IPS DF 6.9 (cell line): Measurements from ENCODE around the gene OSM.

ENCODE experiments used
- DNase-seq: peaks from one replicate; pipeline ENCODE4 v3.0.0-alpha.2; 2013; ENCODE audit warnings: low read depth, low spot score
- H3K27ac ChIP-seq: one replicate; pipeline ENCODE4 v1.5.1; 2013; ENCODE audit warnings: low read length, control low read depth
- H3K27me3 ChIP-seq: 2 replicates; pipeline ENCODE4 v1.6.1; 2013; ENCODE audit warnings: mild to moderate bottlenecking, low read length; ENCODE audit not compliant: control insufficient read depth, insufficient read depth
- H3K36me3 ChIP-seq: 2 replicates; pipeline ENCODE4 v1.6.1; 2013; ENCODE audit warnings: low read length; ENCODE audit not compliant: control insufficient read depth, insufficient read depth
- H3K4me1 ChIP-seq: 2 replicates; pipeline ENCODE4 v1.6.1; 2013; ENCODE audit warnings: low read length; ENCODE audit not compliant: control insufficient read depth, insufficient read depth
- H3K4me3 ChIP-seq: 2 replicates; pipeline ENCODE4 v1.5.1; 2013; ENCODE audit warnings: mild to moderate bottlenecking, low read length
- H3K9me3 ChIP-seq: 2 replicates; pipeline ENCODE4 v1.6.1; 2013; ENCODE audit warnings: low read length, inconsistent platforms; ENCODE audit not compliant: control insufficient read depth, insufficient read depth
- WGBS: extraction: QIAGEN DNeasy Blood & Tissue Kit; methylation state at CpG from one replicate; pipeline ENCODE4 v1.1.7; 2013; ENCODE audit warnings: mixed read lengths, missing lambda C conversion rate; ENCODE audit not compliant: insufficient read length, insufficient coverage; 5-methylcytosine and 5-hydroxymethylcytosine counted together

OSM gene

GRCh38 chr22:30262917-30263741, 3.5 kb downstream of the OSM start:
- Histone ChIP-seq H3K4me1 (no peaks in the 10 kb centered on the region), H3K4me3 (no peak overlapping the region), H3K27me3 (no peaks in the 10 kb centered on the region), H3K27ac (no peak overlapping the region), H3K36me3 (no peaks in the 10 kb centered on the region), H3K9me3 (no peaks in the 10 kb centered on the region)
- DNase-seq: no peak
- WGBS: no CpG with 5 or more reads among the region's 27 CpGs

GRCh38 chr22:30262112-30262511, 4.5 kb downstream of the OSM start:
- no CpG with 5 or more reads among the region's 4 CpGs for WGBS
- H3K27ac ChIP-seq: no peak overlapping the region
- H3K4me1 ChIP-seq: peaks cover 5% of the 10 kb centered on the region

GRCh38 chr22:30261134-30261533, 5.5 kb downstream of the OSM start:
- no peaks in the 10 kb centered on the region for H3K9me3 ChIP-seq
- no peaks in the 10 kb centered on the region for H3K27me3 ChIP-seq
- H3K27ac ChIP-seq: no peak overlapping the region
- WGBS: no CpG with 5 or more reads among the region's 8 CpGs
- peaks cover 5% of the 10 kb centered on the region for H3K4me1 ChIP-seq
- no peak overlapping the region for H3K4me3 ChIP-seq
- DNase-seq: no peak
- H3K36me3 ChIP-seq: no peaks in the 10 kb centered on the region

More at GRCh38 chr22:30262112-30262511, 4.5 kb downstream of the OSM start:
- H3K27me3 ChIP-seq: no peaks in the 10 kb centered on the region
- H3K36me3 ChIP-seq: no peaks in the 10 kb centered on the region
- DNase-seq: no peak
- no peak overlapping the region for H3K4me3 ChIP-seq
- H3K9me3 ChIP-seq: no peaks in the 10 kb centered on the region

GRCh38 chr22:30260682-30261081, 6.0 kb downstream of the OSM start:
- DNase-seq: no peak
- no peaks in the 10 kb centered on the region for H3K36me3 ChIP-seq
- no peak overlapping the region for H3K27ac ChIP-seq
- no peaks in the 10 kb centered on the region for H3K27me3 ChIP-seq
- no peak overlapping the region for H3K4me3 ChIP-seq
- H3K4me1 ChIP-seq: peaks cover 6% of the 10 kb centered on the region
- H3K9me3 ChIP-seq: no peaks in the 10 kb centered on the region
- no CpG with 5 or more reads among the region's 8 CpGs for WGBS

- Histone ChIP-seq H3K27ac (no peak overlapping the region), H3K36me3 (no peaks in the 10 kb centered on the region), H3K4me3 (no peak overlapping the region), H3K9me3 (no peaks in the 10 kb centered on the region), H3K27me3 (no peaks in the 10 kb centered on the region), H3K4me1 (peaks cover 6% of the 10 kb centered on the region)
- no peak for DNase-seq
- WGBS: no CpG with 5 or more reads among the region's 11 CpGs
Observed at GRCh38 chr22:30260276-30260675, 6.4 kb downstream of the OSM start.

GRCh38 chr22:30254314-30254713, 12.3 kb downstream of the OSM start:
- no CpG with 5 or more reads among the region's 6 CpGs for whole genome bisulfite sequencing
- Histone ChIP-seq H3K27me3 (no peaks in the 10 kb centered on the region), H3K9me3 (no peaks in the 10 kb centered on the region), H3K27ac (no peak overlapping the region), H3K4me1 (peaks cover 9% of the 10 kb centered on the region), H3K4me3 (no peak overlapping the region), H3K36me3 (no peaks in the 10 kb centered on the region)
- no peak for DNase-seq

GRCh38 chr22:30253205-30253852, 13.3 kb downstream of the OSM start:
- Histone ChIP-seq H3K27me3 (no peaks in the 10 kb centered on the region), H3K36me3 (no peaks in the 10 kb centered on the region), H3K4me3 (no peak overlapping the region), H3K4me1 (peaks cover 9% of the 10 kb centered on the region), H3K27ac (no peak overlapping the region), H3K9me3 (no peaks in the 10 kb centered on the region)
- DNase-seq: no peak
- WGBS: no CpG with 5 or more reads among the region's 22 CpGs

- no peaks in the 10 kb centered on the region for H3K36me3 ChIP-seq
- H3K27ac ChIP-seq: no peak overlapping the region
- peaks cover 8% of the 10 kb centered on the region for H3K4me1 ChIP-seq
- H3K27me3 ChIP-seq: no peaks in the 10 kb centered on the region
- DNase-seq: no peak
- WGBS: no CpG with 5 or more reads among the region's 22 CpGs
- H3K4me3 ChIP-seq: no peak overlapping the region
- no peaks in the 10 kb centered on the region for H3K9me3 ChIP-seq
Observed at GRCh38 chr22:30252411-30253204, 14.0 kb downstream of the OSM start.

GRCh38 chr22:30251711-30252110, 14.9 kb downstream of the OSM start:
- no peak overlapping the region for H3K4me3 ChIP-seq
- WGBS: no CpG with 5 or more reads among the region's 10 CpGs
- no peaks in the 10 kb centered on the region for H3K36me3 ChIP-seq
- no peaks in the 10 kb centered on the region for H3K27me3 ChIP-seq
- peaks cover 5% of the 10 kb centered on the region; the same call in 1 of the 2 replicates for H3K4me1 ChIP-seq
- H3K27ac ChIP-seq: no peak overlapping the region
- no peaks in the 10 kb centered on the region for H3K9me3 ChIP-seq
- no peak for DNase-seq

- Histone ChIP-seq H3K4me1 (peaks cover 5% of the 10 kb centered on the region), H3K36me3 (no peaks in the 10 kb centered on the region; the same call in 1 of the 2 replicates), H3K4me3 (no peak overlapping the region), H3K27ac (no peak overlapping the region), H3K9me3 (no peaks in the 10 kb centered on the region), H3K27me3 (no peaks in the 10 kb centered on the region)
- DNase-seq: no peak
- no CpG with 5 or more reads among the region's 12 CpGs for WGBS
Observed at GRCh38 chr22:30250661-30251267, 15.9 kb downstream of the OSM start.
